Measurements from ENCODE around the gene ARHGAP45. TPM values are rescaled to one million over a fixed set of nuclear protein-coding genes. Genes with fewer than 3 reads are reported as not detected.
"Not testable (repeated sequence)": the region's sequence is repeated elsewhere in the genome, so short reads cannot be mapped to it uniquely, and the experiment has no call there.

Gene ARHGAP45
- total RNA-seq, 4 donors from 2014 or later, result 17.8 to 28.3 (median 21.2) TPM

- no peaks in the 10 kb centered on the region for H3K27me3 ChIP-seq
- peak; percentile 62 to 76 for TF ChIP-seq POLR2AphosphoS5 (IDR thresholded peaks at IDR 0.05)
- no peak for TF ChIP-seq POLR2A (IDR thresholded peaks at IDR 0.05; ENCODE audit: low read depth)
- TF ChIP-seq CTCF (IDR thresholded peaks at IDR 0.05), result peak; percentile 95 to 99 (median 97)
- TF ChIP-seq EP300 (IDR thresholded peaks at IDR 0.05), result no peak
- peak overlapping the region; percentile 76 to 83 (median 77) for H3K27ac ChIP-seq (replicated peaks in 1 of 4)
- peak; percentile 98 for DNase-seq (ENCODE audit: extremely low spot score)
- WGBS, result 12% methylated on average over 25 of the region's 44 CpGs
- H3K36me3 ChIP-seq, result peaks cover 43 to 97% (median 93%) of the 10 kb centered on the region in 4 donors
- H3K4me1 ChIP-seq, result peaks cover 21 to 38% (median 31%) of the 10 kb centered on the region in 4 donors
- H3K9me3 ChIP-seq, result no peaks in the 10 kb centered on the region
- H3K4me3 ChIP-seq, result peak overlapping the region in 3 of 4 donors; percentile 16 to 30 (median 24)
- intact Hi-C loops (cut with DNase I), result loop anchor here (5.0 kb wide), 1 partner anchor 79 kb away; no protein-coding TSS in a partner anchor
Measured at GRCh38 chr19:1113030-1113985, 46.3 kb downstream of the ARHGAP45 start.

GRCh38 chr19:1113986-1114483 lies 47.1 kb downstream of the ARHGAP45 start:
- 95% methylated on average over 25 of the region's 25 CpGs for WGBS
- Histone ChIP-seq H3K4me1 (peaks cover 21 to 38% (median 31%) of the 10 kb centered on the region in 4 donors), H3K9me3 (no peaks in the 10 kb centered on the region), H3K4me3 (peak overlapping the region in 2 of 4 donors; percentile 16 to 24), H3K36me3 (peaks cover 43 to 97% (median 93%) of the 10 kb centered on the region in 4 donors), H3K27ac (replicated peaks in 1 of 4) (peak overlapping the region; percentile 76 to 83 (median 77)), H3K27me3 (no peaks in the 10 kb centered on the region)
- intact Hi-C loops (cut with DNase I), result loop anchor here (5.0 kb wide), 1 partner anchor 78 kb away; no protein-coding TSS in a partner anchor
- no peak for TF ChIP-seq EP300 (IDR thresholded peaks at IDR 0.05)
- TF ChIP-seq POLR2AphosphoS5 (IDR thresholded peaks at IDR 0.05), result no peak
- TF ChIP-seq POLR2A (IDR thresholded peaks at IDR 0.05; ENCODE audit: low read depth), result no peak
- no peak for TF ChIP-seq CTCF (IDR thresholded peaks at IDR 0.05)
- DNase-seq (ENCODE audit: extremely low spot score), result no peak

GRCh38 chr19:1114728-1115127 lies 47.8 kb downstream of the ARHGAP45 start:
- H3K9me3 ChIP-seq; H3K27me3 ChIP-seq; DNase-seq (ENCODE audit: extremely low spot score); H3K4me3 ChIP-seq: not testable (repeated sequence)
- H3K36me3 ChIP-seq, result peaks cover 43 to 97% (median 93%) of the 10 kb centered on the region in 4 donors
- H3K4me1 ChIP-seq, result peaks cover 21 to 38% (median 31%) of the 10 kb centered on the region in 4 donors
- H3K27ac ChIP-seq (replicated peaks in 1 of 4), result peak overlapping the region in 2 of 4 donors; percentile 76 to 83
- intact Hi-C loops (cut with DNase I), result loop anchor here (5.0 kb wide), 1 partner anchor 78 kb away; no protein-coding TSS in a partner anchor
- WGBS, result 93% methylated on average over 9 of the region's 9 CpGs

GRCh38 chr19:1115646-1116420 lies 48.9 kb downstream of the ARHGAP45 start:
- intact Hi-C loops (cut with DNase I), result no loop called here
- H3K36me3 ChIP-seq, result peaks cover 53 to 97% (median 93%) of the 10 kb centered on the region in 4 donors
- no peak overlapping the region for H3K27ac ChIP-seq (replicated peaks in 1 of 4)
- TF ChIP-seq POLR2A (IDR thresholded peaks at IDR 0.05; ENCODE audit: low read depth) (no peak), EP300 (IDR thresholded peaks at IDR 0.05) (no peak), CTCF (IDR thresholded peaks at IDR 0.05) (no peak), POLR2AphosphoS5 (IDR thresholded peaks at IDR 0.05) (no peak)
- H3K9me3 ChIP-seq, result no peaks in the 10 kb centered on the region
- peaks cover 21 to 38% (median 31%) of the 10 kb centered on the region in 4 donors for H3K4me1 ChIP-seq
- DNase-seq (ENCODE audit: extremely low spot score), result no peak
- H3K27me3 ChIP-seq, result no peaks in the 10 kb centered on the region
- H3K4me3 ChIP-seq, result no peak overlapping the region
- 93% methylated on average over 21 of the region's 35 CpGs for WGBS
